ENCODE results near the gene RANGAP1.

The RANGAP1 gene

GRCh38 chr22:41254230-41254629, 31.8 kb downstream of the RANGAP1 start:
- Histone ChIP-seq H3K27ac (ENCODE audit: low read length) (no peak overlapping the region), H4K20me1 (ENCODE audit: insufficient read depth, low read length) (peaks cover 14% of the 10 kb centered on the region; the same call in 1 of the 2 replicates), H3K27me3 (ENCODE audit: insufficient read depth, low read length, poor library complexity) (no peaks in the 10 kb centered on the region), H3K4me1 (ENCODE audit: insufficient read depth, low read length) (no peaks in the 10 kb centered on the region), H3K79me2 (ENCODE audit: insufficient read depth, low read length) (peaks cover 6% of the 10 kb centered on the region; the same call in 1 of the 2 replicates), H3K4me2 (ENCODE audit: insufficient read depth, low read length) (no peak overlapping the region), H3K9ac (ENCODE audit: low read depth, low read length) (no peak overlapping the region), H2AFZ (ENCODE audit: low read depth, low read length) (no peak overlapping the region), H3K36me3 (ENCODE audit: insufficient read depth, low read length) (peaks cover 96% of the 10 kb centered on the region), H3K4me3 (ENCODE audit: low read depth in 1 of 2, low read length in 2 of 2) (no peak overlapping the region), H3K9me3 (ENCODE audit: insufficient read depth, low read length, severe bottlenecking) (no peaks in the 10 kb centered on the region)
- ATAC-seq (ENCODE audit: insufficient read depth, low read depth) (no peak), DNase-seq (no peak)
- TF ChIP-seq EZH2 (IDR thresholded peaks at IDR 0.05; ENCODE audit: borderline replicate concordance, low read depth, low read length, severe bottlenecking): no peak
- TF ChIP-seq CTCF (IDR thresholded peaks at IDR 0.05; ENCODE audit: borderline replicate concordance, extremely low read depth, low read length, poor library complexity, severe bottlenecking): no peak

- H3K36me3 ChIP-seq (ENCODE audit: insufficient read depth, low read length): peaks cover 96% of the 10 kb centered on the region
- no peak overlapping the region for H2AFZ ChIP-seq (ENCODE audit: low read depth, low read length)
- 0 out of 2 replicates have a peak, but pooled peaks cover 2% of the 10 kb centered on the region for H3K79me2 ChIP-seq (ENCODE audit: insufficient read depth, low read length)
- TF ChIP-seq CTCF (IDR thresholded peaks at IDR 0.05; ENCODE audit: borderline replicate concordance, extremely low read depth, low read length, poor library complexity, severe bottlenecking): no peak
- TF ChIP-seq EZH2 (IDR thresholded peaks at IDR 0.05; ENCODE audit: borderline replicate concordance, low read depth, low read length, severe bottlenecking): no peak
- H3K4me2 ChIP-seq (ENCODE audit: insufficient read depth, low read length): no peak overlapping the region
- DNase-seq (no peak), ATAC-seq (ENCODE audit: insufficient read depth, low read depth) (no peak)
- H3K4me1 ChIP-seq (ENCODE audit: insufficient read depth, low read length): no peaks in the 10 kb centered on the region
- no peak overlapping the region for H3K4me3 ChIP-seq (ENCODE audit: low read depth in 1 of 2, low read length in 2 of 2)
- no peaks in the 10 kb centered on the region for H3K9me3 ChIP-seq (ENCODE audit: insufficient read depth, low read length, severe bottlenecking)
- no peak overlapping the region for H3K9ac ChIP-seq (ENCODE audit: low read depth, low read length)
- H3K27ac ChIP-seq (ENCODE audit: low read length): no peak overlapping the region
- peaks cover 22% of the 10 kb centered on the region for H4K20me1 ChIP-seq (ENCODE audit: insufficient read depth, low read length)
- no peaks in the 10 kb centered on the region for H3K27me3 ChIP-seq (ENCODE audit: insufficient read depth, low read length, poor library complexity)
These were observed 33.6 kb downstream of the RANGAP1 start for GRCh38 chr22:41252365-41252764.

- no peaks in the 10 kb centered on the region for H3K4me1 ChIP-seq (ENCODE audit: insufficient read depth, low read length)
- H3K27me3 ChIP-seq (ENCODE audit: insufficient read depth, low read length, poor library complexity): no peaks in the 10 kb centered on the region
- ATAC-seq (ENCODE audit: insufficient read depth, low read depth): no peak
- no peak overlapping the region for H3K4me2 ChIP-seq (ENCODE audit: insufficient read depth, low read length)
- H3K4me3 ChIP-seq (ENCODE audit: low read depth in 1 of 2, low read length in 2 of 2): no peak overlapping the region
- H3K79me2 ChIP-seq (ENCODE audit: insufficient read depth, low read length): 0 out of 2 replicates have a peak, but pooled peaks cover 2% of the 10 kb centered on the region
- no peak for TF ChIP-seq CTCF (IDR thresholded peaks at IDR 0.05; ENCODE audit: borderline replicate concordance, extremely low read depth, low read length, poor library complexity, severe bottlenecking)
- H3K9me3 ChIP-seq (ENCODE audit: insufficient read depth, low read length, severe bottlenecking): no peaks in the 10 kb centered on the region
- H3K36me3 ChIP-seq (ENCODE audit: insufficient read depth, low read length): peaks cover 94% of the 10 kb centered on the region
- H2AFZ ChIP-seq (ENCODE audit: low read depth, low read length): no peak overlapping the region
- no peak overlapping the region for H3K9ac ChIP-seq (ENCODE audit: low read depth, low read length)
- H4K20me1 ChIP-seq (ENCODE audit: insufficient read depth, low read length): peaks cover 24% of the 10 kb centered on the region
- no peak for DNase-seq
- no peak overlapping the region for H3K27ac ChIP-seq (ENCODE audit: low read length)
These were observed 35.9 kb downstream of the RANGAP1 start for GRCh38 chr22:41250127-41250526.

GRCh38 chr22:41249442-41249841, 36.5 kb downstream of the RANGAP1 start:
- H3K27ac ChIP-seq (ENCODE audit: low read length): no peak overlapping the region
- no peak for TF ChIP-seq CTCF (IDR thresholded peaks at IDR 0.05; ENCODE audit: borderline replicate concordance, extremely low read depth, low read length, poor library complexity, severe bottlenecking)
- TF ChIP-seq EZH2 (IDR thresholded peaks at IDR 0.05; ENCODE audit: borderline replicate concordance, low read depth, low read length, severe bottlenecking): no peak
- no peaks in the 10 kb centered on the region for H3K4me1 ChIP-seq (ENCODE audit: insufficient read depth, low read length)
- H3K36me3 ChIP-seq (ENCODE audit: insufficient read depth, low read length): peaks cover 92% of the 10 kb centered on the region
- no peak overlapping the region for H3K4me3 ChIP-seq (ENCODE audit: low read depth in 1 of 2, low read length in 2 of 2)
- no peaks in the 10 kb centered on the region for H3K27me3 ChIP-seq (ENCODE audit: insufficient read depth, low read length, poor library complexity)
- H3K9me3 ChIP-seq (ENCODE audit: insufficient read depth, low read length, severe bottlenecking): no peaks in the 10 kb centered on the region
- no peaks in the 10 kb centered on the region for H3K79me2 ChIP-seq (ENCODE audit: insufficient read depth, low read length)
- H3K9ac ChIP-seq (ENCODE audit: low read depth, low read length): no peak overlapping the region
- no peak for DNase-seq
- ATAC-seq (ENCODE audit: insufficient read depth, low read depth): no peak
- no peak overlapping the region for H2AFZ ChIP-seq (ENCODE audit: low read depth, low read length)
- peaks cover 29% of the 10 kb centered on the region for H4K20me1 ChIP-seq (ENCODE audit: insufficient read depth, low read length)
- no peak overlapping the region for H3K4me2 ChIP-seq (ENCODE audit: insufficient read depth, low read length)

Measured in DND-41 (cell line).